AG09319 (cell line): ENCODE data around the gene SARM1.
A peak's percentile ranks its signal among the peaks of the same experiment; 100 is the strongest.

ENCODE experiments used
- DNase-seq: peaks from one replicate; pipeline ENCODE4 v3.0.0-alpha.2; 2010; ENCODE audit warnings: low read depth; ENCODE audit errors: extremely low read depth
- CTCF ChIP-seq: IDR thresholded peaks from 2 replicates; pipeline ENCODE4 v1.5.1; 2011; ENCODE audit warnings: low read depth, mild to moderate bottlenecking, inconsistent platforms, low read length, moderate library complexity

SARM1 gene

GRCh38 chr17:28369684-28370034, 1.8 kb upstream of the SARM1 start:
- DNase-seq, result no peak
- no peak for TF ChIP-seq CTCF

GRCh38 chr17:28370035-28370743, 1.3 kb upstream of the SARM1 start, which contains the start of gene VTN:
Gene VTN (minus strand): TSS chr17:28370307. CDS start chr17:28370203, 104 bp downstream.
- DNase-seq, result no peak
- TF ChIP-seq CTCF, result peak; percentile 1

- TF ChIP-seq CTCF, result no peak
Observed at GRCh38 chr17:28370744-28371103, 770 bp upstream of the SARM1 start.

GRCh38 chr17:28372203-28372944, 880 bp downstream of the SARM1 start:
- no peak for DNase-seq
- TF ChIP-seq CTCF, result no peak

More at GRCh38 chr17:28370744-28371103, 770 bp upstream of the SARM1 start:
- DNase-seq, result no peak

GRCh38 chr17:28372945-28373274, 1.4 kb downstream of the SARM1 start:
- no peak for TF ChIP-seq CTCF
- no peak for DNase-seq

- peak; percentile 31 for DNase-seq
- no peak for TF ChIP-seq CTCF
Observed at GRCh38 chr17:28379814-28380801, 8.6 kb downstream of the SARM1 start.
